Glomerular endothelial cell (primary cell): ENCODE data around the gene TMEM8B. TPM values are rescaled to one million over a fixed set of nuclear protein-coding genes. Genes with fewer than 3 reads are reported as not detected.
"Not testable (repeated sequence)": the region's sequence is repeated elsewhere in the genome, so short reads cannot be mapped to it uniquely, and the experiment has no call there.

Experiments
- DNase-seq: peaks from one replicate; pipeline ENCODE4 v3.0.0-alpha.2; 2011; ENCODE audit warnings: low read depth, low spot score; ENCODE audit errors: extremely low read depth
- total RNA-seq: library from RNA; depleted of rRNA; stranded (reverse); fragments of >200 nt; gene quantifications from 2 replicates; pipeline ENCODE4 v1.2.3, GENCODE V29; 2015

The TMEM8B gene
- total RNA-seq, 1 donor from 2014 or later = 3.0 TPM

- no peak for DNase-seq
Measured at GRCh38 chr9:35861161-35861897, 32.3 kb downstream of the TMEM8B start.

GRCh38 chr9:35862328-35862727 is 33.3 kb downstream of the TMEM8B start:
- no peak for DNase-seq

- no peak for DNase-seq
Measured at GRCh38 chr9:35863583-35863982, 34.6 kb downstream of the TMEM8B start.

- no peak for DNase-seq
Measured at GRCh38 chr9:35864695-35865255, 35.7 kb downstream of the TMEM8B start.

GRCh38 chr9:35867538-35867937 is 38.5 kb downstream of the TMEM8B start:
- no peak for DNase-seq

GRCh38 chr9:35868933-35869332 is 39.9 kb downstream of the TMEM8B start:
- no peak for DNase-seq

- DNase-seq = no peak
Measured at GRCh38 chr9:35869621-35870216, 40.7 kb downstream of the TMEM8B start.

- DNase-seq = no peak
Measured at GRCh38 chr9:35870351-35870923, 41.4 kb downstream of the TMEM8B start, which contains the start of gene OR13J1. Gene OR13J1, minus strand, starts transcription at chr9:35870401. Its CDS starts 0 bp downstream, at chr9:35870401.

GRCh38 chr9:35871545-35871944 is 42.5 kb downstream of the TMEM8B start:
- DNase-seq = no peak

GRCh38 chr9:35872505-35872904 is 43.5 kb downstream of the TMEM8B start:
- no peak for DNase-seq

- DNase-seq = no peak
Measured at GRCh38 chr9:35882263-35882848, 53.3 kb downstream of the TMEM8B start.

- DNase-seq = no peak
Measured at GRCh38 chr9:35882996-35883395, 54.0 kb downstream of the TMEM8B start.

GRCh38 chr9:35884908-35885307 is 55.9 kb downstream of the TMEM8B start:
- not testable (repeated sequence) for DNase-seq

GRCh38 chr9:35891646-35892045 is 62.6 kb downstream of the TMEM8B start:
- no peak for DNase-seq

- no peak for DNase-seq
Measured at GRCh38 chr9:35892051-35892450, 63.0 kb downstream of the TMEM8B start.

GRCh38 chr9:35896570-35896969 is 67.5 kb downstream of the TMEM8B start:
- DNase-seq = no peak

GRCh38 chr9:35897376-35898099 is 68.5 kb downstream of the TMEM8B start:
- not testable (repeated sequence) for DNase-seq

GRCh38 chr9:35898337-35898736 is 69.3 kb downstream of the TMEM8B start:
- no peak for DNase-seq

- no peak for DNase-seq
Measured at GRCh38 chr9:35899021-35899420, 70.0 kb downstream of the TMEM8B start.

GRCh38 chr9:35903049-35903448 is 74.0 kb downstream of the TMEM8B start:
- DNase-seq = no peak

GRCh38 chr9:35904338-35904737 is 75.3 kb downstream of the TMEM8B start:
- no peak for DNase-seq
